ENCODE data around the gene ATP13A2. TPM values are rescaled to one million over a fixed set of nuclear protein-coding genes. Genes with fewer than 3 reads are reported as not detected.
"Not testable (repeated sequence)": the region's sequence is repeated elsewhere in the genome, so short reads cannot be mapped to it uniquely, and the experiment has no call there.

Gene ATP13A2
- total RNA-seq, 2 experiments from 2014 or later = 49.2 to 52.9 TPM

- ATAC-seq = no peak
- Mint-ChIP-seq H3K4me1 (no peaks in the 10 kb centered on the region), H3K9me3 (ENCODE audit: low read depth) (no peaks in the 10 kb centered on the region), H3K27ac (no peak overlapping the region), H3K27me3 (no peaks in the 10 kb centered on the region), H3K4me3 (no peak overlapping the region), H3K36me3 (no peaks in the 10 kb centered on the region)
- no peak for DNase-seq
- CTCF ChIA-PET = interaction anchor here (1.2 to 1.4 kb wide), 3 partner anchors 12 to 43 kb away, joined by 3 to 11 read pairs (median 3); no protein-coding TSS in a partner anchor
Observed at GRCh38 chr1:16967095-16967575, 44.6 kb downstream of the ATP13A2 start.

GRCh38 chr1:16966282-16966681, 45.4 kb downstream of the ATP13A2 start:
- H3K27ac Mint-ChIP-seq = no peak overlapping the region
- H3K9me3 Mint-ChIP-seq (ENCODE audit: low read depth) = no peaks in the 10 kb centered on the region
- H3K4me1 Mint-ChIP-seq = peaks cover 5% of the 10 kb centered on the region
- H3K36me3 Mint-ChIP-seq = no peaks in the 10 kb centered on the region
- no peak for DNase-seq
- no peak for ATAC-seq
- CTCF ChIA-PET = interaction anchor here (1.2 to 1.4 kb wide), 3 partner anchors 11 to 44 kb away, joined by 3 to 11 read pairs (median 3); no protein-coding TSS in a partner anchor
- no peak overlapping the region for H3K4me3 Mint-ChIP-seq
- H3K27me3 Mint-ChIP-seq = no peaks in the 10 kb centered on the region

- Mint-ChIP-seq H3K4me1 (peaks cover 8% of the 10 kb centered on the region), H3K27me3 (no peaks in the 10 kb centered on the region), H3K36me3 (no peaks in the 10 kb centered on the region), H3K27ac (no peak overlapping the region), H3K4me3 (no peak overlapping the region), H3K9me3 (ENCODE audit: low read depth) (no peaks in the 10 kb centered on the region)
- DNase-seq (no peak), ATAC-seq (no peak)
- CTCF ChIA-PET = interaction anchor here (1.0 kb wide), 1 partner anchor 81 kb away, joined by 3 read pairs; no protein-coding TSS in a partner anchor
Observed at GRCh38 chr1:16965486-16966067, 46.2 kb downstream of the ATP13A2 start.

GRCh38 chr1:16964169-16964568, 47.6 kb downstream of the ATP13A2 start:
- H3K4me3 Mint-ChIP-seq; H3K36me3 Mint-ChIP-seq; H3K27me3 Mint-ChIP-seq; DNase-seq; ATAC-seq; H3K9me3 Mint-ChIP-seq (ENCODE audit: low read depth); H3K27ac Mint-ChIP-seq: not testable (repeated sequence)
- H3K4me1 Mint-ChIP-seq = peaks cover 13% of the 10 kb centered on the region
- CTCF ChIA-PET = interaction anchor here (0.7 kb wide), 1 partner anchor 17 kb away, joined by 3 read pairs; no protein-coding TSS in a partner anchor

GRCh38 chr1:16961297-16962133, 50.2 kb downstream of the ATP13A2 start:
- no peak for ATAC-seq
- Mint-ChIP-seq H3K36me3 (no peaks in the 10 kb centered on the region), H3K4me3 (peak overlapping the region; percentile 68), H3K9me3 (ENCODE audit: low read depth) (no peaks in the 10 kb centered on the region), H3K27ac (peak overlapping the region; percentile 28), H3K27me3 (no peaks in the 10 kb centered on the region), H3K4me1 (peaks cover 13% of the 10 kb centered on the region)
- CTCF ChIA-PET = interaction anchor here (0.6 to 2.9 kb wide), 20 partner anchors 10 to 341 kb away, joined by 3 to 33 read pairs (median 6); partner anchors contain the start of gene CROCC
- no peak for DNase-seq

- peak overlapping the region; percentile 73 for H3K4me3 Mint-ChIP-seq
- H3K36me3 Mint-ChIP-seq = no peaks in the 10 kb centered on the region
- H3K4me1 Mint-ChIP-seq = peaks cover 13% of the 10 kb centered on the region
Observed at GRCh38 chr1:16960560-16961296, 51.0 kb downstream of the ATP13A2 start.

GRCh38 chr1:16958475-16958874, 53.3 kb downstream of the ATP13A2 start:
- ATAC-seq (no peak), DNase-seq (no peak)
- no peak overlapping the region for H3K27ac Mint-ChIP-seq
- H3K4me1 Mint-ChIP-seq = peaks cover 13% of the 10 kb centered on the region
- CTCF ChIA-PET = no interaction called here
- no peaks in the 10 kb centered on the region for H3K36me3 Mint-ChIP-seq
- no peaks in the 10 kb centered on the region for H3K9me3 Mint-ChIP-seq (ENCODE audit: low read depth)
- no peak overlapping the region for H3K4me3 Mint-ChIP-seq
- H3K27me3 Mint-ChIP-seq = no peaks in the 10 kb centered on the region

More at GRCh38 chr1:16960560-16961296, 51.0 kb downstream of the ATP13A2 start:
- Mint-ChIP-seq H3K27me3 (no peaks in the 10 kb centered on the region), H3K9me3 (ENCODE audit: low read depth) (no peaks in the 10 kb centered on the region), H3K27ac (peak overlapping the region; percentile 66)
- CTCF ChIA-PET = interaction anchor here (0.6 to 2.9 kb wide), 21 partner anchors 9 to 340 kb away, joined by 3 to 33 read pairs (median 6); partner anchors contain the start of genes CROCC and SDHB
- DNase-seq (peak; percentile 90), ATAC-seq (peak; percentile 93)

GRCh38 chr1:16957731-16958130, 54.0 kb downstream of the ATP13A2 start:
- CTCF ChIA-PET = no interaction called here
- no peak for ATAC-seq
- Mint-ChIP-seq H3K36me3 (no peaks in the 10 kb centered on the region), H3K4me1 (peaks cover 13% of the 10 kb centered on the region), H3K27ac (no peak overlapping the region), H3K4me3 (no peak overlapping the region), H3K9me3 (ENCODE audit: low read depth) (no peaks in the 10 kb centered on the region), H3K27me3 (no peaks in the 10 kb centered on the region)
- no peak for DNase-seq

GRCh38 chr1:16956775-16957174, 55.0 kb downstream of the ATP13A2 start:
- H3K9me3 Mint-ChIP-seq (ENCODE audit: low read depth) = no peaks in the 10 kb centered on the region
- H3K36me3 Mint-ChIP-seq = no peaks in the 10 kb centered on the region
- peaks cover 13% of the 10 kb centered on the region for H3K4me1 Mint-ChIP-seq
- CTCF ChIA-PET = no interaction called here
- H3K27me3 Mint-ChIP-seq = no peaks in the 10 kb centered on the region
- no peak overlapping the region for H3K4me3 Mint-ChIP-seq
- DNase-seq = no peak
- ATAC-seq = no peak
- no peak overlapping the region for H3K27ac Mint-ChIP-seq

GRCh38 chr1:16955186-16955585, 56.5 kb downstream of the ATP13A2 start:
- ATAC-seq (no peak), DNase-seq (no peak)
- Mint-ChIP-seq H3K27me3 (no peaks in the 10 kb centered on the region), H3K9me3 (ENCODE audit: low read depth) (no peaks in the 10 kb centered on the region), H3K4me1 (peaks cover under 1% of the 10 kb centered on the region), H3K36me3 (no peaks in the 10 kb centered on the region), H3K27ac (no peak overlapping the region), H3K4me3 (no peak overlapping the region)
- CTCF ChIA-PET = interaction anchor here (1.2 kb wide), 1 partner anchor 12 kb away, joined by 3 read pairs; no protein-coding TSS in a partner anchor

GRCh38 chr1:16954579-16954978, 57.1 kb downstream of the ATP13A2 start:
- CTCF ChIA-PET = no interaction called here
- ATAC-seq (no peak), DNase-seq (no peak)
- H3K27ac Mint-ChIP-seq = no peak overlapping the region
- no peaks in the 10 kb centered on the region for H3K4me1 Mint-ChIP-seq
- no peak overlapping the region for H3K4me3 Mint-ChIP-seq
- no peaks in the 10 kb centered on the region for H3K27me3 Mint-ChIP-seq
- H3K9me3 Mint-ChIP-seq (ENCODE audit: low read depth) = no peaks in the 10 kb centered on the region
- no peaks in the 10 kb centered on the region for H3K36me3 Mint-ChIP-seq

GRCh38 chr1:16952376-16952775, 59.4 kb downstream of the ATP13A2 start:
- H3K4me1 Mint-ChIP-seq; ATAC-seq; H3K27me3 Mint-ChIP-seq; DNase-seq; H3K9me3 Mint-ChIP-seq (ENCODE audit: low read depth); H3K36me3 Mint-ChIP-seq; H3K27ac Mint-ChIP-seq; H3K4me3 Mint-ChIP-seq: not testable (repeated sequence)
- CTCF ChIA-PET = interaction anchor here (0.6 to 2.9 kb wide), 20 partner anchors 8 to 734 kb away, joined by 3 to 33 read pairs (median 4); partner anchors contain the start of gene CROCC

GRCh38 chr1:16949026-16949425, 62.7 kb downstream of the ATP13A2 start:
- H3K27ac Mint-ChIP-seq; DNase-seq; H3K4me1 Mint-ChIP-seq; H3K27me3 Mint-ChIP-seq; H3K36me3 Mint-ChIP-seq; ATAC-seq; H3K4me3 Mint-ChIP-seq; H3K9me3 Mint-ChIP-seq (ENCODE audit: low read depth): not testable (repeated sequence)
- CTCF ChIA-PET = interaction anchor here (0.5 to 1.9 kb wide), 4 partner anchors 11 to 328 kb away, joined by 3 to 6 read pairs (median 4); no protein-coding TSS in a partner anchor
